ENCODE data around the gene CYB5D1.
A peak's percentile ranks its signal among the peaks of the same experiment; 100 is the strongest.

The CYB5D1 gene

GRCh38 chr17:7845359-7846062, 12.3 kb upstream of the CYB5D1 start:
- TF ChIP-seq, protein P1, sequence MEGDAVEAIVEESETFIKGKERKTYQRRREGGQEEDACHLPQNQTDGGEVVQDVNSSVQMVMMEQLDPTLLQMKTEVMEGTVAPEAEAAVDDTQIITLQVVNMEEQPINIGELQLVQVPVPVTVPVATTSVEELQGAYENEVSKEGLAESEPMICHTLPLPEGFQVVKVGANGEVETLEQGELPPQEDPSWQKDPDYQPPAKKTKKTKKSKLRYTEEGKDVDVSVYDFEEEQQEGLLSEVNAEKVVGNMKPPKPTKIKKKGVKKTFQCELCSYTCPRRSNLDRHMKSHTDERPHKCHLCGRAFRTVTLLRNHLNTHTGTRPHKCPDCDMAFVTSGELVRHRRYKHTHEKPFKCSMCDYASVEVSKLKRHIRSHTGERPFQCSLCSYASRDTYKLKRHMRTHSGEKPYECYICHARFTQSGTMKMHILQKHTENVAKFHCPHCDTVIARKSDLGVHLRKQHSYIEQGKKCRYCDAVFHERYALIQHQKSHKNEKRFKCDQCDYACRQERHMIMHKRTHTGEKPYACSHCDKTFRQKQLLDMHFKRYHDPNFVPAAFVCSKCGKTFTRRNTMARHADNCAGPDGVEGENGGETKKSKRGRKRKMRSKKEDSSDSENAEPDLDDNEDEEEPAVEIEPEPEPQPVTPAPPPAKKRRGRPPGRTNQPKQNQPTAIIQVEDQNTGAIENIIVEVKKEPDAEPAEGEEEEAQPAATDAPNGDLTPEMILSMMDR (IDR thresholded peaks at IDR 0.05; ENCODE audit: low read depth, low read length): no peak
- in situ Hi-C loops (cut with HindIII; ENCODE audit: low sequenced_read_pairs): no loop called here
- no peak for DNase-seq (ENCODE audit: low read depth, low spot score)
- peak overlapping the region; percentile 59 for H3K4me3 ChIP-seq (ENCODE audit: low read depth, low read length)

GRCh38 chr17:7846063-7846735, 11.6 kb upstream of the CYB5D1 start:
- in situ Hi-C loops (cut with HindIII; ENCODE audit: low sequenced_read_pairs): no loop called here
- no peak for DNase-seq (ENCODE audit: low read depth, low spot score)
- H3K4me3 ChIP-seq (ENCODE audit: low read depth, low read length): no peak overlapping the region
- TF ChIP-seq, protein P1 (IDR thresholded peaks at IDR 0.05; ENCODE audit: low read depth, low read length): no peak

DNA sequence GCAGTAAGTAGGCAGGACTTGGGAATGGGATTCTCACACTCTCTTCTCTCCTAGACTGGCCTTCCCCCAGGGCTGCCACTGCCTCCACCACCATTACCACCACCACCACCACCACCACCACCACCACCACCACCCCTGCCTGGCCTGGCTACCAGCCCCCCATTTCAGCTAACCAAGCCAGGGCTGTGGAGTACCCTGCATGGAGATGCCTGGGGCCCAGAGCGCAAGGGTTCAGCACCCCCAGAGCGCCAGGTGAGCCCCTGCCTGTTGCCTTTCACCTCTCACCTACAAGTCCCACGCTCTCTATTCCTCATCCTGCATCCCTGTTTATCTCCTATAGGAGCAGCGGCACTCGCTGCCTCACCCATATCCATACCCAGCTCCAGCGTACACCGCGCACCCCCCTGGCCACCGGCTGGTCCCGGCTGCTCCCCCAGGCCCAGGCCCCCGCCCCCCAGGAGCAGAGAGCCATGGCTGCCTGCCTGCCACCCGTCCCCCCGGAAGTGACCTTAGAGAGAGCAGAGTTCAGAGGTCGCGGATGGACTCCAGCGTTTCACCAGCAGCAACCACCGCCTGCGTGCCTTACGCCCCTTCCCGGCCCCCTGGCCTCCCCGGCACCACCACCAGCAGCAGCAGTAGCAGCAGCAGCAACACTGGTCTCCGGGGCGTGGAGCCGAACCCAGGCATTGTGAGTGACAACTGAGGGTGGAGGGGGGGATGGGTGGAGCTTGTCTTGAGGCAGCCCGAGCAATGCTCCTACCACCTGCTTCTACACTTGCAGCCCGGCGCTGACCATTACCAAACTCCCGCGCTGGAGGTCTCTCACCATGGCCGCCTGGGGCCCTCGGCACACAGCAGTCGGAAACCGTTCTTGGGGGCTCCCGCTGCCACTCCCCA, 10.8 kb upstream of the CYB5D1 start:
- no peak for DNase-seq (ENCODE audit: low read depth, low spot score)
- no peak overlapping the region for H3K4me3 ChIP-seq (ENCODE audit: low read depth, low read length)
- TF ChIP-seq, protein P1 (IDR thresholded peaks at IDR 0.05; ENCODE audit: low read depth, low read length): no peak
- in situ Hi-C loops (cut with HindIII; ENCODE audit: low sequenced_read_pairs): no loop called here

DNA sequence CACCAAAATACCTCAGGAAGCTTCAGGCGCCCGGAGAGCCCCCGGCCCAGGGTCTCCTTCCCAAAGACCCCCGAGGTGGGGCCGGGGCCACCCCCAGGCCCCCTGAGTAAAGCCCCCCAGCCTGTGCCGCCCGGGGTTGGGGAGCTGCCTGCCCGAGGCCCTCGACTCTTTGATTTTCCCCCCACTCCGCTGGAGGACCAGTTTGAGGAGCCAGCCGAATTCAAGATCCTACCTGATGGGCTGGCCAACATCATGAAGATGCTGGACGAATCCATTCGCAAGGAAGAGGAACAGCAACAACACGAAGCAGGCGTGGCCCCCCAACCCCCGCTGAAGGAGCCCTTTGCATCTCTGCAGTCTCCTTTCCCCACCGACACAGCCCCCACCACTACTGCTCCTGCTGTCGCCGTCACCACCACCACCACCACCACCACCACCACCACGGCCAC, 9.6 kb upstream of the CYB5D1 start:
- in situ Hi-C loops (cut with HindIII; ENCODE audit: low sequenced_read_pairs): no loop called here
- TF ChIP-seq, protein P1 (IDR thresholded peaks at IDR 0.05; ENCODE audit: low read depth, low read length): no peak
- no peak overlapping the region for H3K4me3 ChIP-seq (ENCODE audit: low read depth, low read length)
- no peak for DNase-seq (ENCODE audit: low read depth, low spot score)

- TF ChIP-seq, protein P1 (IDR thresholded peaks at IDR 0.05; ENCODE audit: low read depth, low read length): no peak
- no peak overlapping the region for H3K4me3 ChIP-seq (ENCODE audit: low read depth, low read length)
- in situ Hi-C loops (cut with HindIII; ENCODE audit: low sequenced_read_pairs): no loop called here
- DNase-seq (ENCODE audit: low read depth, low spot score): no peak
Measured at GRCh38 chr17:7848739-7849129, 9.1 kb upstream of the CYB5D1 start.

DNA sequence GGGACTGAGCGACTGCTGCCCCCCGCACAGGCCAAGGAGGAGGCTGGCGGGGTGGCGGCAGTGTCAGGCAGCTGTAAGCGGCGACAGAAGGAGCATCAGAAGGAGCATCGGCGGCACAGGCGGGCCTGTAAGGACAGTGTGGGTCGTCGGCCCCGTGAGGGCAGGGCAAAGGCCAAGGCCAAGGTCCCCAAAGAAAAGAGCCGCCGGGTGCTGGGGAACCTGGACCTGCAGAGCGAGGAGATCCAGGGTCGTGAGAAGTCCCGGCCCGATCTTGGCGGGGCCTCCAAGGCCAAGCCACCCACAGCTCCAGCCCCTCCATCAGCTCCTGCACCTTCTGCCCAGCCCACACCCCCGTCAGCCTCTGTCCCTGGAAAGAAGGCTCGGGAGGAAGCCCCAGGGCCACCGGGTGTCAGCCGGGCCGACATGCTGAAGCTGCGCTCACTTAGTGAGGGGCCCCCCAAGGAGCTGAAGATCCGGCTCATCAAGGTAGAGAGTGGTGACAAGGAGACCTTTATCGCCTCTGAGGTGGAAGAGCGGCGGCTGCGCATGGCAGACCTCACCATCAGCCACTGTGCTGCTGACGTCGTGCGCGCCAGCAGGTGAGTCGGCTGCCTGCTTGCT, 8.6 kb upstream of the CYB5D1 start:
- in situ Hi-C loops (cut with HindIII; ENCODE audit: low sequenced_read_pairs): no loop called here
- no peak overlapping the region for H3K4me3 ChIP-seq (ENCODE audit: low read depth, low read length)
- no peak for DNase-seq (ENCODE audit: low read depth, low spot score)
- TF ChIP-seq, protein P1 (IDR thresholded peaks at IDR 0.05; ENCODE audit: low read depth, low read length): no peak
